ENCODE data around the gene ZNF157. TPM values are rescaled to one million over a fixed set of nuclear protein-coding genes. Genes with fewer than 3 reads are reported as not detected.

Gene ZNF157
- not detected in 5 replicates for total RNA-seq (2022; extraction: Qiagen RNA extraction; ENCODE audit: low read depth)

GRCh38 chrX:47370278-47370677 is at the start of gene ZNF157:
Gene ZNF157, plus strand, starts transcription at chrX:47370578. Its CDS starts 91 bp downstream, at chrX:47370669.

Other genes starting within 250 kb of the ZNF157 start
- gene NDUFB11, start 225.9 kb upstream of the ZNF157 start, total RNA-seq (2022; extraction: Qiagen RNA extraction; ENCODE audit: low read depth): 140 to 194 TPM (median 173 TPM) in 5 replicates
- 28.3 to 42.2 TPM (median 41.1 TPM) in 5 replicates for gene RBM10, start 225.4 kb upstream of the ZNF157 start, total RNA-seq (2022; extraction: Qiagen RNA extraction; ENCODE audit: low read depth)
- gene UBA1, start 176.7 kb upstream of the ZNF157 start, total RNA-seq (2022; extraction: Qiagen RNA extraction; ENCODE audit: low read depth): 152 to 193 TPM (median 190 TPM) in 5 replicates
- gene CDK16, start 151.9 kb upstream of the ZNF157 start, total RNA-seq (2022; extraction: Qiagen RNA extraction; ENCODE audit: low read depth): 85.4 to 114 TPM (median 107 TPM) in 5 replicates
- gene USP11, start 137.6 kb upstream of the ZNF157 start, total RNA-seq (2022; extraction: Qiagen RNA extraction; ENCODE audit: low read depth): 48.3 to 54.7 TPM (median 52.1 TPM) in 5 replicates
- 3.5 to 4.7 TPM (median 3.7 TPM) in 5 replicates for gene ZNF41, start 112.6 kb downstream of the ZNF157 start, total RNA-seq (2022; extraction: Qiagen RNA extraction; ENCODE audit: low read depth)
- 43.1 to 63.6 TPM (median 56.2 TPM) in 5 replicates for gene ARAF, start 190.6 kb downstream of the ZNF157 start, total RNA-seq (2022; extraction: Qiagen RNA extraction; ENCODE audit: low read depth)
- gene TIMP1, start 211.9 kb downstream of the ZNF157 start, total RNA-seq (2022; extraction: Qiagen RNA extraction; ENCODE audit: low read depth): 237 to 302 TPM (median 269 TPM) in 5 replicates
- 0.11 to 0.31 TPM (median 0.21 TPM) in 5 replicates for gene SYN1, start 249.3 kb downstream of the ZNF157 start, total RNA-seq (2022; extraction: Qiagen RNA extraction; ENCODE audit: low read depth)